Thoracic aorta (tissue), 2 donors: ENCODE results near the gene TTC3. TPM values are rescaled to one million over a fixed set of nuclear protein-coding genes. Genes with fewer than 3 reads are reported as not detected.

ENCODE experiments used
- ATAC-seq: fragments of 150-250 bp; one replicate; pipeline ENCODE4 v1.8.0; 2017; ENCODE audit warnings: low read depth; ENCODE audit not compliant: insufficient number of reproducible peaks, low FRiP score
- DNase-seq: peaks from one replicate; pipeline ENCODE4 v3.0.0-alpha.2; 2020; ENCODE audit warnings: low spot score
- H3K27ac ChIP-seq, 2 donors: fragments of 200-600 bp; sonication (generic); 1 replicate in 1 of 2; 2 replicates in 1 of 2; pipeline ENCODE4 v1.5.1; 2016; ENCODE audit warnings: mild to moderate bottlenecking in 2 of 2, moderate library complexity in 2 of 2
- H3K27me3 ChIP-seq: fragments of 200-600 bp; sonication (generic); replicated peaks from 2 replicates; pipeline ENCODE4 v1.6.0; 2016; ENCODE audit warnings: mild to moderate bottlenecking; ENCODE audit not compliant: insufficient read depth
- H3K36me3 ChIP-seq: fragments of 200-600 bp; sonication (generic); one replicate; pipeline ENCODE4 v1.5.1; 2016
- H3K4me1 ChIP-seq, 2 donors: fragments of 200-600 bp; sonication (generic); 1 replicate in 1 of 2; 2 replicates in 1 of 2; pipeline versions ENCODE4 v1.5.1 to v1.6.0; 2016; ENCODE audit warnings: low read depth in 2 of 2, mild to moderate bottlenecking in 1 of 2; ENCODE audit not compliant: control insufficient read depth in 1 of 2
- H3K4me3 ChIP-seq: fragments of 200-600 bp; sonication (generic); 2 replicates; pipeline ENCODE4 v1.5.1; 2016; ENCODE audit warnings: mild to moderate bottlenecking
- H3K9me3 ChIP-seq: fragments of 200-600 bp; sonication (generic); 2 replicates; pipeline ENCODE4 v1.5.1; 2016
- total RNA-seq, 2 donors: library from RNA; depleted of rRNA; stranded (reverse); fragments of >200 nt; gene quantifications; one replicate each; pipeline versions ENCODE4 v1.1.0 to v1.2.3, GENCODE V29; 2016
- TF ChIP-seq, protein P1 (sequence below): fragments of 200-600 bp; sonication (generic); IDR thresholded peaks from one replicate; pipeline ENCODE4 v1.5.1; 2019; ENCODE audit warnings: antibody characterized with exemption

Gene TTC3
- total RNA-seq, 2 donors from 2014 or later, result 85.2 to 115 TPM

DNA sequence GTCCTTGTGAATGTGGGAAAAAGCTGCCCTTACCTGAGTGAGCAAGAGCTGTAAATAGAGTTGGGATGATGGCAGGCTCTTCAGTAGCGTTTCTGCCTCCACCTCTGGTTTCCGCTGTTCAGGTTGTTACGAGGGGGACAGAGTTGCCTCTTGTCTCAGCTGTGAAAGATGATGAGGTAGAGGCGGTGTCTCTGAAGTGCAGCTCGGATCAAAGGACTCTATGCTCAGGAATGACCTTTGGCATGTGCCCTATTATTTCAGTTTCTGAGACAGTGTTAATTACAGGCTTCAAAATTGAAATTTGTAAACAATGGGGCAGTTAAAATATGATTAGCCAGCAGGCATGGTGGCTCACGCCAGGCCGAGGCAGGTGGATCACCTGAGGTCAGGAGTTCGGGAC lies 123.8 kb downstream of the TTC3 start:
- no peak for ATAC-seq
- TF ChIP-seq, protein P1, sequence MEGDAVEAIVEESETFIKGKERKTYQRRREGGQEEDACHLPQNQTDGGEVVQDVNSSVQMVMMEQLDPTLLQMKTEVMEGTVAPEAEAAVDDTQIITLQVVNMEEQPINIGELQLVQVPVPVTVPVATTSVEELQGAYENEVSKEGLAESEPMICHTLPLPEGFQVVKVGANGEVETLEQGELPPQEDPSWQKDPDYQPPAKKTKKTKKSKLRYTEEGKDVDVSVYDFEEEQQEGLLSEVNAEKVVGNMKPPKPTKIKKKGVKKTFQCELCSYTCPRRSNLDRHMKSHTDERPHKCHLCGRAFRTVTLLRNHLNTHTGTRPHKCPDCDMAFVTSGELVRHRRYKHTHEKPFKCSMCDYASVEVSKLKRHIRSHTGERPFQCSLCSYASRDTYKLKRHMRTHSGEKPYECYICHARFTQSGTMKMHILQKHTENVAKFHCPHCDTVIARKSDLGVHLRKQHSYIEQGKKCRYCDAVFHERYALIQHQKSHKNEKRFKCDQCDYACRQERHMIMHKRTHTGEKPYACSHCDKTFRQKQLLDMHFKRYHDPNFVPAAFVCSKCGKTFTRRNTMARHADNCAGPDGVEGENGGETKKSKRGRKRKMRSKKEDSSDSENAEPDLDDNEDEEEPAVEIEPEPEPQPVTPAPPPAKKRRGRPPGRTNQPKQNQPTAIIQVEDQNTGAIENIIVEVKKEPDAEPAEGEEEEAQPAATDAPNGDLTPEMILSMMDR, result no peak
- no peak overlapping the region for H3K4me3 ChIP-seq
- no peaks in the 10 kb centered on the region for H3K9me3 ChIP-seq
- H3K4me1 ChIP-seq, result no peaks in the 10 kb centered on the region
- no peak overlapping the region for H3K27ac ChIP-seq
- DNase-seq, result no peak
- H3K27me3 ChIP-seq, result no peaks in the 10 kb centered on the region
- H3K36me3 ChIP-seq, result peaks cover 40% of the 10 kb centered on the region

DNA sequence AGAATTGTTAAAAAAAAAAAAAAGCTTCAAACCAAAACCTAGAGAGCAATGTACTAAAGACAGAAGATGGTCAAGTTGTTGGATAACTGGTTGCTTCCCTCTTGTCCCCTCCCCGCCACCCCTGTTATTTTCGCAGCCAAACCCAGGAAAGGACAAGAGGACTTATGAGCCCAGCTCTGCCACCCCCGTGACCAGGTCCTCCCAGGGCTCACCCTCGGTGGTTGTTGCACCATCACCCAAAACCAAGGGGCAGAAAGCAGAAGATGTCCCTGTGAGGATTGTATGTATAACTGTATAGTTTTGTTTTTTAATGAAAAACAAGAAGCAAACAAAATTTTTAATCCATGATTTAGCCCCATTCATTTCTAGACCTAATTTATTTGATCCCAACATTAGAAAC lies 124.7 kb downstream of the TTC3 start:
- Histone ChIP-seq H3K4me3 (no peak overlapping the region), H3K27me3 (no peaks in the 10 kb centered on the region), H3K27ac (no peak overlapping the region), H3K4me1 (no peaks in the 10 kb centered on the region), H3K36me3 (peaks cover 32% of the 10 kb centered on the region), H3K9me3 (no peaks in the 10 kb centered on the region)
- DNase-seq (no peak), ATAC-seq (no peak)
- TF ChIP-seq, protein P1, result no peak

DNA sequence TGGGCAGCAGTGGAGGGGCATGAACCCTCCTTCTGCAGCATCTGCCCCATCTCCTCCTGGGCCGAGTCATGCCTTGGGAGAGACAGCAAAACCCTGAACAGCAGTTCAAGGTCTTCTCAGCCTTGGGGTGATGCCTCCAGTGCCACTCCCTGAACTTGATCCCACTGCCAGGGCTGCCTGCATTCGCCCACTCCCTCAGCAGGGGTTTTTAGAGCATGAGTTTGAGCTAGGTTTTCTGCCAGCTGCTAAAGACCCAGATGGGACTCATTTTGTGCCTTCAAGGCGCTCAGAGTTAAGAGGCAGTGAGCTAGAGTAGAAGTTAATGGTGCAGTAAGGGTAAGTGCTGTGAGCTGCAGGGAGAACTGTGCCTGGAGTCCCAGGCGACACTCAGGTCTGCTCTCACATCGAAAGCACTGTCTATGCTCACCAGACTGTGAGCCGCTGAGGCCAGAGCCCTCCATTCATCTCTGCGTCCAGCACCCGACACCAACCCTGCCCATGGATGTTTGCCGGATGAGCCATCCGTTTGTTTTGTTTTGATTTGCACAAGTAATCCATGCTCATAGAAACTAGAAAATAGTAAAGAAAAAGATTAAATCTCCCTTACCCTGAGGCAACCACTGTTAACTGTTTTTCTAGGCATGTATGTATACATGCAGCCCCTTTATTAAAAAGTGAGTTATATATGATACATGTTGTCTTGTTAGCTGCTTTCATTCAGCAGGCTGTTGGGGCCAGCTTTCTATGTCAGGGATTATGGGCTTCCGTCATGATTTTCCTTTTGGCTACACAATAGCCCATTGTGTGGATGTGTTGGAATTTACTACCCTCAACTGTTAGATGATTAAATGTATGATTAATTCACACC lies 126.2 kb downstream of the TTC3 start:
- Histone ChIP-seq H3K27me3 (no peaks in the 10 kb centered on the region), H3K4me3 (no peak overlapping the region), H3K27ac (no peak overlapping the region), H3K9me3 (no peaks in the 10 kb centered on the region), H3K4me1 (no peaks in the 10 kb centered on the region), H3K36me3 (peaks cover 21% of the 10 kb centered on the region)
- DNase-seq, result no peak
- ATAC-seq, result no peak
- TF ChIP-seq, protein P1, result no peak

DNA sequence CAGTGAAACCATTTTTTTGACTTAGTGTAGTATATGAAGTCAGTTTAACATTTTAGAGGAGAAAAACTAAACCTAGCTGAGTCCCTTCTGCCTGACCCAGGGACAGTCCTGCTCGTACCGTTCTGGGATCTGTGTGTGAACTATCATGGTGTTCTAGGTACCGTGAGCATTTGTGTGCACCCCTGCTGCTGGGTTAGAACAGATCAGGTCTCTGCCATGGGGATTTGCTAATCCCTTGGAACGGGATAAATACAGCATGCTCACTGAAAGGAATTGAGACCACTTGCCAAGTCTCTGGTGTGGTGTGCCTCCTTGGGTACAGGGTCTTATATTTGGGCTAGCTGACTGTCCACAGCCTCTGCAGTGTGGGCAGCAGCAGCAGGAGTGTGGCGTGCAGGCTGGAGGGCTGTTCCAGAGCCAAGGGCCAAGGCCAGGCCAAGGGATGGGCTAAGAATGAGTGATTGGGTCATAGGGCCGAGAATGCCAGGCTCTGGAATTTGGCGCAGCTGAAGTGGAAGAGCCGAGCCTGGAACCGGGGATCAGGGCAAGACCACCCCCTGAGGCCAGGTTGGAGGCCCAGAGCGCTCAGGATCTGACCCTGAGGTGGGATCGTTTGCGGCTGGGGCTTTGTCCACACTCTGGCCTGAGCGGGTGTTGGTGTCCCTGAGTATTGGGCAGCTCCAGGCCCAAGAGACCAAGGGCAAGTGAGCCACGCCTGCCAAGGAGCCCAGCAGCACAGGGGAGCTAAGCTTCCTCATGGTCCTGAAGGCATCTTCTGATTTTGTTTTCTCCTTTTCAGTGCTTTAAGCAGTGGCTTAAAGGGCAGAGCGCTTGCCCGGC lies 127.8 kb downstream of the TTC3 start:
- no peak overlapping the region for H3K4me3 ChIP-seq
- ATAC-seq (no peak), DNase-seq (no peak)
- H3K4me1 ChIP-seq, result no peaks in the 10 kb centered on the region
- H3K36me3 ChIP-seq, result peaks cover 18% of the 10 kb centered on the region
- no peak overlapping the region for H3K27ac ChIP-seq
- no peaks in the 10 kb centered on the region for H3K9me3 ChIP-seq
- H3K27me3 ChIP-seq, result no peaks in the 10 kb centered on the region
- TF ChIP-seq, protein P1, result no peak
